ENCODE measurements around the gene ELK4.

Gene ELK4

GRCh38 chr1:205615789-205616188 lies 16.0 kb downstream of the ELK4 start:
- H3K4me1 ChIP-seq, result no peaks in the 10 kb centered on the region
- TF ChIP-seq CTCF (IDR thresholded peaks at IDR 0.05; ENCODE audit: low read depth, low read length), result no peak
- H3K4me3 ChIP-seq (ENCODE audit: low read depth, low read length), result no peak overlapping the region
- H3K9me3 ChIP-seq, result no peaks in the 10 kb centered on the region
- DNase-seq, result no peak
- no peaks in the 10 kb centered on the region for H3K27me3 ChIP-seq
- H3K36me3 ChIP-seq, result peaks cover 35% of the 10 kb centered on the region

GRCh38 chr1:205613854-205614412 lies 17.9 kb downstream of the ELK4 start:
- no peaks in the 10 kb centered on the region for H3K9me3 ChIP-seq
- peaks cover 20% of the 10 kb centered on the region for H3K36me3 ChIP-seq
- no peak overlapping the region for H3K4me3 ChIP-seq (ENCODE audit: low read depth, low read length)
- H3K27me3 ChIP-seq, result no peaks in the 10 kb centered on the region
- no peaks in the 10 kb centered on the region for H3K4me1 ChIP-seq
- TF ChIP-seq CTCF (IDR thresholded peaks at IDR 0.05; ENCODE audit: low read depth, low read length), result no peak
- DNase-seq, result no peak

- no peak for DNase-seq
- H3K27me3 ChIP-seq, result no peaks in the 10 kb centered on the region
- H3K36me3 ChIP-seq, result peaks cover 13% of the 10 kb centered on the region
- no peak for TF ChIP-seq CTCF (IDR thresholded peaks at IDR 0.05; ENCODE audit: low read depth, low read length)
- no peak overlapping the region for H3K4me3 ChIP-seq (ENCODE audit: low read depth, low read length)
- H3K4me1 ChIP-seq, result no peaks in the 10 kb centered on the region
- no peaks in the 10 kb centered on the region for H3K9me3 ChIP-seq
Observed at GRCh38 chr1:205612556-205612955, 19.3 kb downstream of the ELK4 start.

- H3K36me3 ChIP-seq, result peaks cover 11% of the 10 kb centered on the region
- DNase-seq, result no peak
- no peaks in the 10 kb centered on the region for H3K27me3 ChIP-seq
- H3K4me1 ChIP-seq, result no peaks in the 10 kb centered on the region
- no peaks in the 10 kb centered on the region for H3K9me3 ChIP-seq
- no peak for TF ChIP-seq CTCF (IDR thresholded peaks at IDR 0.05; ENCODE audit: low read depth, low read length)
- no peak overlapping the region for H3K4me3 ChIP-seq (ENCODE audit: low read depth, low read length)
Observed at GRCh38 chr1:205612104-205612503, 19.7 kb downstream of the ELK4 start.

GRCh38 chr1:205610901-205611466 lies 20.8 kb downstream of the ELK4 start:
- TF ChIP-seq CTCF (IDR thresholded peaks at IDR 0.05; ENCODE audit: low read depth, low read length), result no peak
- no peaks in the 10 kb centered on the region for H3K9me3 ChIP-seq
- H3K27me3 ChIP-seq, result no peaks in the 10 kb centered on the region
- H3K4me1 ChIP-seq, result no peaks in the 10 kb centered on the region
- DNase-seq, result no peak
- no peak overlapping the region for H3K4me3 ChIP-seq (ENCODE audit: low read depth, low read length)
- no peaks in the 10 kb centered on the region; the same call in 1 of the 2 replicates for H3K36me3 ChIP-seq

- no peak for TF ChIP-seq CTCF (IDR thresholded peaks at IDR 0.05; ENCODE audit: low read depth, low read length)
- H3K36me3 ChIP-seq, result no peaks in the 10 kb centered on the region; the same call in 1 of the 2 replicates
- H3K4me3 ChIP-seq (ENCODE audit: low read depth, low read length), result no peak overlapping the region
- no peaks in the 10 kb centered on the region for H3K9me3 ChIP-seq
- DNase-seq, result no peak
- no peaks in the 10 kb centered on the region for H3K27me3 ChIP-seq
- H3K4me1 ChIP-seq, result no peaks in the 10 kb centered on the region
Observed at GRCh38 chr1:205610036-205610435, 21.8 kb downstream of the ELK4 start.
